Measurements from ENCODE around the gene ATF4. TPM values are rescaled to one million over a fixed set of nuclear protein-coding genes. Genes with fewer than 3 reads are reported as not detected.

The ATF4 gene, protein sequence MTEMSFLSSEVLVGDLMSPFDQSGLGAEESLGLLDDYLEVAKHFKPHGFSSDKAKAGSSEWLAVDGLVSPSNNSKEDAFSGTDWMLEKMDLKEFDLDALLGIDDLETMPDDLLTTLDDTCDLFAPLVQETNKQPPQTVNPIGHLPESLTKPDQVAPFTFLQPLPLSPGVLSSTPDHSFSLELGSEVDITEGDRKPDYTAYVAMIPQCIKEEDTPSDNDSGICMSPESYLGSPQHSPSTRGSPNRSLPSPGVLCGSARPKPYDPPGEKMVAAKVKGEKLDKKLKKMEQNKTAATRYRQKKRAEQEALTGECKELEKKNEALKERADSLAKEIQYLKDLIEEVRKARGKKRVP
- total RNA-seq, result 214 TPM
- long read RNA-seq, transcript ATF4-201 (2 exons, 2,019 nt), result minor isoform, 12 of 135 reads
- long read RNA-seq, transcript ATF4-202 (3 exons, 1,419 nt), result major isoform, 63 of 135 reads
- long read RNA-seq, partial matches to known transcripts, result 58 of 135 reads
- long read RNA-seq, other reads (novel, unspliced or antisense), result 2 of 135 reads

DNA sequence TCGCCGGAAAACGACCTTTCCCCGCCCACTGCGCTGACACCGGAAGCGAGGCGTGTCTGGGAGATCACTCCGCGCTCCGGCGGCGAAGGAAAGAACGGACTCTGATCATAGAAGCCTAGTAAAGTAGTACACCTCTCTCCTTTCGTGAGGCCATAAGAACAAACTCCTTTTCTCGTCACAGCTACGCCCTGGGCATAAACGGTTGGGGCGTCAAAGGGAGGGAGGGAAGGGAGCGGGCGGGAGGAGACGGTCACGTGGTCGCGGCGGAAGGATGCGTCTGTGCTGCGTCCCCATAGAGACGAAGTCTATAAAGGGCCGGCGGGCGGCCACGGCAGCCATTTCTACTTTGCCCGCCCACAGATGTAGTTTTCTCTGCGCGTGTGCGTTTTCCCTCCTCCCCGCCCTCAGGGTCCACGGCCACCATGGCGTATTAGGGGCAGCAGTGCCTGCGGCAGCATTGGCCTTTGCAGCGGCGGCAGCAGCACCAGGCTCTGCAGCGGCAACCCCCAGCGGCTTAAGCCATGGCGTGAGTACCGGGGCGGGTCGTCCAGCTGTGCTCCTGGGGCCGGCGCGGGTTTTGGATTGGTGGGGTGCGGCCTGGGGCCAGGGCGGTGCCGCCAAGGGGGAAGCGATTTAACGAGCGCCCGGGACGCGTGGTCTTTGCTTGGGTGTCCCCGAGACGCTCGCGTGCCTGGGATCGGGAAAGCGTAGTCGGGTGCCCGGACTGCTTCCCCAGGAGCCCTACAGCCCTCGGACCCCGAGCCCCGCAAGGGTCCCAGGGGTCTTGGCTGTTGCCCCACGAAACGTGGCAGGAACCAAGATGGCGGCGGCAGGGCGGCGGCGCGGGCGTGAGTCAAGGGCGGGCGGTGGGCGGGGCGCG is at the start of gene ATF4:
ATF4 (plus strand) TSS at position 337 of the 880 bp plus-strand sequence. CDS start 884 bp downstream, outside the sequence.
- peak; percentile 67 for ATAC-seq
- peak; percentile 96 for DNase-seq
- intact Hi-C loops (cut with micrococcal nuclease), result no loop called here

DNA sequence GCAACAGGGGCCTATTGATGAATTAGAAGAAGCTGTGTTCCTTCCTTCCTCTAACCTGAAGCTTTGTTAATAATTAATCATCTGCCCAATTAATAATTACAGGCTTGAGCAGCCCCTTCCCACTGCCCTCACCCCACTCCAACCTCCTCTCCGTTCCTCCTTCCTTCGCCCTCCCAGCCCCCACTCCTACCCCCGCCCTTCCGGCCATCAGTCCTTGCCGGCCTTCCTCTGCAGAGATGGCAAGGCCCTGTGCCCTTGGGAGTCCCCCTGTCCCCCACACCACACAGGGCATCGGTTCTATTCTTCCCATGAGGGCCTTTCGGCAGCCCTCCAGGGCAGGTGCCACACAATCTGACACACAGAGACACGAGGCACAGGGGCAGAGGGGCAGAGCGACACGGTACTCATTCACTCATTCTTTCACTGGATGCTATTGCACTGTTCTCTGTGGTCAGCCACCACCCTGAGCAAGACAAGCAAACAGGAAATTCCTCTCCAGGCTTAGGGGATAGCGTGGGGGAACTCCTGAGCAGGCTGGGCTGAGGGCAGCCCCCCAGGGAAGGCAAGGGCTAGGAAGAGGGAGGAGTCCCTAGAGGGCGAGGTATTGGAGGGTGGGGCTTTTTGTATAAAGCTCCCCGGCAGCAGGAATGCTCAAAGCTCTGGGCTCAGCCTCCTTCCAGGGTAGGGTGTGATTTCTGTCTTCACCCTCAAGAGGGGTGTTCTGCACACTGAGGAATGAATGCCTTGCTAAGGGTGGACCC is 48.8 kb upstream of the ATF4 start:
- peak; percentile 52 for DNase-seq
- intact Hi-C loops (cut with micrococcal nuclease), result no loop called here
- peak; percentile 64 for ATAC-seq

DNA sequence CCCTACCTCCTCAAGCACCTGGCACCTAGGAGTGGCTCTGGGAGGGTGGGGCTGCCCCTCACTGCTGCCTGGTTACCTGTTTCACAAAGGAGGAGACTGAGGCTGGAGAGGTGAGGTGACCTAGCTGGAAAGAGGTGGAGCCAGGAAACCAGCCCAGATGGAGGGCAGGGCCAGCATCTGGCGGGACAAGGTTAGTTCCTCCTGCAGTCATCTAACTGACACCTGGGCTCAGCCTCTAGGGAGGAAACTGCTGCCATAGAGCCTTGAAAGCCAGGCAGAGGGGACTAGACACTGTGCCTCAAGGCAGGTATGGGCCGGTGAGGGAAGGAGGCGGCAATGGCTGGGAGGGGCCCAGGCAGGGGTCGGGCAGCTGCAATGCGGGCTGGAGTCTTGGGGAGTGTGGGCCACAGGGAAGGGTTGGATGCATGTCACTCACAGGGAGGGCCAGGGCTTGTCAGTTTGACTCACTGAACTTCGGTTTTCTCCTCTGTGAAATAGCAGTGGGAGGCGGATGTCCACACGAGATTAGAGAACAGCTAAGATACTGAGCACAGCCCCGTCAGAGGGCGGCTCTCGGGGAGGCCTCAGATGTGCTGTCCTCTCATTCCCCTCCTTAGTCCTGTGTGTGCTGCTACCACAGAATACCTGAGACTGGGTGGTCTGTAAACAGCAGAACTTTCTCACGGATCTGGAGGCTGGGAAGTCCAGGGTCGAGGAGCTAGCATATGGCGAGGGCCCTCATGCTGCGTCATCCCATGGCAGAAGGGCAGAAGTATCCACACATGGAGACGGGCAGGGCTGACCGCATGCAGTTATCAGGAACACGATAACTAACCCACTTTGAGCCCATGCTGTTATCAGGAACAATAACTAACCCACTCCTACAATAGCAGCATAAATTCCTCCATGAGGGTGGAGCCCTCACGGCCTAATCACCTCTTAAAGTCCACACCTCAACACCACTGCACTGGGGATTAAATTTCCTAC is 47.5 kb upstream of the ATF4 start:
- intact Hi-C loops (cut with micrococcal nuclease), result no loop called here
- ATAC-seq (no peak), DNase-seq (no peak)

DNA sequence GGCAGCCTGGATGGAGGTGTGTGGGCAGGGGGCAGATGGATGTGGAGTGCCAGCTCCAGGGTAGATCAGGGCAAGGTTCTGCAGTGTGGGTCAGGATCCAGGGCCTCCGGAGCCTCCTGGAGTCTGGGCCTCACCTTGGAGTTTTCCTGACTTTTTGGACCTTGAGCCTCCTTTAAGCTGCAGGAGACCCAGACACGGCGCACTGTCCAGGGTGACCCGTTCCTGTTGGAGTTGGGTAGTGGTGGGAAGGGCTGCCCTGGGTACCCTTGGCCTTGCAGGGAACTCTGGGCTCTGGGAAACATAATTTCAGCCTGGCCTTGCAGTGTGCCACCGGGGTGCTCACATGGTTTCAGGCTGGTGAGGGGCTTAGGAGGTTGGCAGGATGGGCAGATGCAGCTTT is 46.5 kb upstream of the ATF4 start:
- ATAC-seq (no peak), DNase-seq (no peak)
- intact Hi-C loops (cut with micrococcal nuclease), result no loop called here

DNA sequence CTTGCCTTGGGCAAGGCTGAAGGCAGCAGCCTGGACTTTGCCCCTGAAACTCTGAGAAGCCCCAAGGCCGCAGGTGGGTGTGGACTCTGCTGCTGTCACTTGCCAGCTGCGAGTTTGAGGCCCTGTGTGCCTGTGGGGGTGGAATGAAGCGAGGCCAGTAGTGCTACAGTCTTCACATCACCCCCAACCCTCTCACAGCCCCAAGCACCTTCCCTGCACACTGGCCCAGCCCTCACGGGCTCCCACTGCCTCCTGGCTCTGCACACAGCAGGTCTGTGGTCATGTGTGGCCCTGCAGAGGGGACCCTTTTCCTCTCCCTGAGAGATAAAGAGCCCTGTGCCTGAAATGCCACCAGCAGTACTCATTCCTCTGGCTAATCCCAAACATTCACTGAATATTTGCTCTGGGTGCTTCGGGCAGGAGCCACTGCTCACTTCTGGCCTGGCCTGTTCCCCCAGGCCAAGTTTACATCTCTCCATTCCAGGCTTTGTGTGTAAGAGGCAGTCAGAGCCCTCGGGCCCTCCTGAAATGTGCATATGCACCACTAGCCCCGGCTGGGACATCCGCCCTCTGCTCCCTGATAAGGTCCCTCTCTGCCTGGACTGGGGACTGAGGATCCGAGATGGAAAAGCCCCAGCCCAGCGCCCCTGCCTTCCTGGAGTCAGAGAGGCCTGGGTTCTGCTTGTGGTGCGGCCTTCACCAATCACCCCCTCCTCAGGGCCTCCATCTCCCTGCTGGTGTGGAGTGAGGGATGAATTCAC is 45.8 kb upstream of the ATF4 start:
- ATAC-seq, result no peak
- intact Hi-C loops (cut with micrococcal nuclease), result no loop called here
- DNase-seq, result no peak

DNA sequence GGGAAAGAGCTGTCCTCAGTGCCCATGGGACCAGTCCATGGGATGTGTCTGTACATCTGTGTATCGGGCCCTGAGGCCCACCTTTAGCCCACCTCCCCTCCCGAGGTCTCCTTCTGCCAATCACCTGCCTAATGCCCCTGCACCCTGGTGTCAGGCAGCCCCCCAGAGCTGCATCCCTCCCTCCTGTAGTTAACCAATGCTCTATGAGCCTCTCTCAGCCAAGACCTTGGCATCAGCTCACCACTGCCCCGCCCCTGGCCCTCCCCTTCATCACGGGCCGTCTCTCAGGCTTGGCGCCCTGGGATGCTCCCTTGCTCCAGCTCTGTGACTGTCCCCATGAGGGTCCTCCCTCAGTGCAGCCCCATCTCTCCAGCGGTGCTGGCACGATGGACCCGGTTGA is 45.0 kb upstream of the ATF4 start:
- DNase-seq, result no peak
- peak; percentile 7 for ATAC-seq
- intact Hi-C loops (cut with micrococcal nuclease), result no loop called here

DNA sequence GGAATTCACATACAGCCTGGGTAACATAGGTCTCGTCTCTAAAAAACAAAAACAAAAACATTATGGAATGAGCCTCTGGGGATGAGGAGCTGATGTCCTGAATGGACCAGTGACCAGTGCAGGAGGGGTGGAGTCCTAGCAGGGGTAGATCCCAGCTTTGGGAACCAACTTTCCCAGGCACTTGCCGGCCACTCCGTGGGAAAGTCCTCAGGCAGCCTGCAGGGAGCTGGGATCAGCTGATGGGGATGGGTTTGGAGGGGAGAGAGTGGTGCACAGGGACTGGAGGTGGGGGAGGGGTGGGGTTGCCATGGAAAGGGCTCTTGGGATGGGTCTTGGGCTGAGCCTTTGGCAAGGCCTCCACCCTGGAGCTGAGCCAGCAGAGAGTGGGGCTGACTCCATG is 44.5 kb upstream of the ATF4 start:
- intact Hi-C loops (cut with micrococcal nuclease), result no loop called here
- peak; percentile 38 for ATAC-seq
- peak; percentile 40 for DNase-seq

DNA sequence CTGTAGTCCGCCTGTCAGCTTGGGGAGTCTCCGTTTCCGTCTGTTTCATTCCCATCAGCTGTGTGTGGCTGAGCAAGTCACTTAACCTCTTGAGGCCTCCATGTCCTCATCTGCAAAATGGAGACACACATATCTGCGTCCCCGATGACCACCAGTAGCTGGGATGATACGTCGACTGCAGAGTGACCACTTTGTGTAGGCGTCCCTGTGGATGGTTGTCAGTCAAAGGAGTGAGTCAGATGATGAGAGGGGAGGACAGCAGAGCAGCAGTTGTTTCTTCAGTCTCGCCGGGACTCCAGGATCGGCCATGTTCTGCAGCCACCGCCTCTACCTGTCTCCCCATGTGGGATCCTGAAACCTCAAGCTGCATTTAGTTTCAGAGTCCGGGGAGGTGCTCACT is 43.7 kb upstream of the ATF4 start:
- ATAC-seq (no peak), DNase-seq (no peak)
- intact Hi-C loops (cut with micrococcal nuclease), result no loop called here

DNA sequence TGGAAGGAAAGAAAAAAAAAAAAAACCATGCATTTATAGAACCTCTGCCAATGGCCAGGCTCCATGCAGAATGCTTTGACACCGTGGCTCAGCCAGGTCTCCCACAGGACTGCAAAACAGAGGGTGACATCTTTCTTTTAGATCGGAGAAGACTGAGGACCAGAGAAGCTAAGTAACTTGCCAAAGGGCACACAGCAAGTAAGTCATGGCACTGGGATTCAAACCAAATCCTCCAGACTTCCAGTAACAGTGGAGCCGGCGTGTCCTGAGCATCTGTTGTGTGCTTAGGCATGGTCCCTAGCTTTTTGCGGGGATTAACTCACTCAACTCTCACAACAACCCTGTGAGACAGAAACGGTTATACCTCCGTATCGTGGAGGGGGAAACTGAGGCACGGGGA is 42.8 kb upstream of the ATF4 start:
- ATAC-seq, result no peak
- intact Hi-C loops (cut with micrococcal nuclease), result no loop called here
- DNase-seq, result no peak

DNA sequence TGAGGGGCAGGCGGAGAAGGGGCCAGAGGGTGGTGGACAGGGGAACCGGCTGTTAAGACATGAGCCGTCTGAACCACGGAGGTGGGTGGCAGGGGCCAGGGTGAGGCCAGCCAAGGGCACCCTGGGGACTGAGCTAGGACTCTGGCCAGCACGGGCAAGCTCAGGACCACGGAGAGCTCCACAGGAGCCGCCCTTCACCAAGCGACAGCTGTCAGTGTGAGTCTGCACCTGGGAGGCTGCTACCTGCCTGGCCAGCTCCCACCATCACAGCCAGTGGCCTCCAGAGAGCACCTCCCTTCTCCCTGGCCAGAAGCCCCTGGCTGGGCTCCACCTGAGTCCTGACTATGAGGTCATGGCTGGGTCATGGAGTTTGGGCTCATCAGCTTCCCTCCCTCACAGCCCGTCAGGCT is 41.9 kb upstream of the ATF4 start:
- intact Hi-C loops (cut with micrococcal nuclease), result no loop called here
- DNase-seq (peak; percentile 59), ATAC-seq (peak; percentile 65)

DNA sequence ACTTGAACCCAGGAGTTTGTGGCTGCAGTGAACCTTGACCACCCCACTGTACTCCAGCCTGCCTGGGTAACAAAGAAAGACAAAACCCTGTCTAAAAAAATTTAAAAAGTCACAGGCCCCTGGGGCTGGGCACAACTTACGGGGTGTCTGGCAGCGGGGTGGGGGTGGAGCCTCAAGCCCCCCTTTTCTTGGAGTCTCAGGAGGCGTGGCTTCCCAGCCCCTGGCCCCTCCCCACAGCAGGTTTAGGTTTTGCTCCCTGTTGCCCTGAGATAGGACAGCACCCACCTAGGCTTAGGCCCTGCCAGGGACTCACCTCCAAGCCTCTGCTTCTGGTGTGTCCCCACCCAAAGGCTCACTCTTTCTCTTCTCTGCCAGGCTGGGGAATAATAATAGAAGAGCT is 41.1 kb upstream of the ATF4 start:
- intact Hi-C loops (cut with micrococcal nuclease), result no loop called here
- no peak for ATAC-seq
- no peak for DNase-seq

DNA sequence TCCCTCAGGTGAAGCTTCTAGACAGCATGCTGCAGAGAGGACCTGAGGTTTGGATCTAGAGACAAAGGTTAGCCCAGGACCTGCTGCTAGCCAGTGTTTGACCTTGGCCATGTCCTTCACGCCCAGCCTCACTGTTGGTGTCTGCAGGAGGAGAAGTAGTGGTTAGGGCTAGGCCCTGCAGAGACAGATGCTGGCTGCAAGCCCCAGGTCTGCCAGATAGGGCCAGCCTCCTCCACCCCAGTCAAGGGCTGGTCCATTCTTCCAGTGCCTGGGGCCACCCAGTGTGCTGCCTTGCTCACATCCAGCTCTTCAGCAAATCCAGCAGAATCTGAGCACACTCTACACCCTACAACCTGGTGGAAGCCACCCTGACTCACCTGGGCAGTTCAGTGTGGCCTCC is 39.8 kb upstream of the ATF4 start:
- intact Hi-C loops (cut with micrococcal nuclease), result no loop called here

DNA sequence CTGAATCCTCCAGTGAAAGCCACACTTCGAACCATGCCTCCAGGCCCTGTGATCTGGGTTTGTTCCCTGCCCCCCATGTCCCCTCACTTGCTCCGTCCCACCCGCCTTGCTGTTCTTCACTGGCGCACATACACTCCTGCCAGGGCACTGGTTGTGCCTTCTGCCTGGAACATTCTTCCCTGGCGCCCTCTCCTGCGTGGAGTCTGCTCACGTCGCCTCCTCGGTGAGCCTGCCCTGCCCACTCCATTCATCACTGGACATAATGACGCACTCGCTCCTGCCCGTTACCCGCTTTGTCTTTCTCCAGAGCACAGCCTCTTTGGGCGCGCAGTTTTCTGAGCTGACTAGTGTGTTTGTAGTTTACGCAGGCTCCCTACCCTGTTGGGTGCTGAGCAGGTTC is 39.3 kb upstream of the ATF4 start:
- no peak for DNase-seq
- intact Hi-C loops (cut with micrococcal nuclease), result no loop called here
- ATAC-seq, result no peak

More for the DNA sequence above, 39.8 kb upstream of the ATF4 start:
- DNase-seq (no peak), ATAC-seq (no peak)

DNA sequence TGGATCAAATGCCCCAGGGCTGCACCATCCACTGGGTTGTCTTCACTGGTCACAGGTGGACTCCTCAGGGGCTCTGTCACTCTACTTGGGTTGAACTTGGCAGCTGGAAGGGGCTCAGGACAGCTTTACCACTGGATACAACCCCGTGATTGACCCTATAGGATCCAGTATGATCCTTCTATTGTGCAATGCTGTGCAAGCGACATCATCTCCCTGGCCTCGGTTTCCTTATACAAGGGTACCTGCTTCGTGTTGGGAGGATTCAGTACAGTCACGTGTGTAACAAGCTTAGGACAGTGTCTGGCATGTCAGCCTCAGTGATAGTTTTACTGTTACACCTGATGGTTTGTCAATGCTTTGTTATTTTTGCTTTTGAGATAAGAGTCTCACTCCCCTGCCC is 38.8 kb upstream of the ATF4 start:
- intact Hi-C loops (cut with micrococcal nuclease), result no loop called here
- no peak for DNase-seq

DNA sequence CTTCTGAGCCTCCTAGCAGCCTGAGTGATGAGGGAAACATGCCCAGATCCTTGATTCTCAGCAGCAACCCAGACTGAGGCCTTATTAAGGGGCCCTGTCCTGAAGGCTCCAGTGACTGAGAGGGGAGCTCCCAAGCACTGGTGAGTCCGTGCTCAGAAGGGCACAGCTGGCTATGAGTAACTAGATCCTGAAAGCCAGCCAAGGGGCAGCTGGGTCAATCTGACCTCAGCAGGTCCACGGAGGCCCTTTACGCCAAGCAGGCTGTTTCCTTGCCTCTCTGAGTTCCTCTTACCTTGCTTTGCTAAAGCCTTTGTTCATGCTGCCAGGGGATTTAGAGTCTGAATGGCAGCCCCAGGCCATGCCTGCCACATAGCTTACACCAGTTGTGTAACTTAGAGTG is 37.6 kb upstream of the ATF4 start:
- no peak for DNase-seq
- ATAC-seq, result no peak
- intact Hi-C loops (cut with micrococcal nuclease), result no loop called here

More for the DNA sequence above, 38.8 kb upstream of the ATF4 start:
- ATAC-seq, result no peak

DNA sequence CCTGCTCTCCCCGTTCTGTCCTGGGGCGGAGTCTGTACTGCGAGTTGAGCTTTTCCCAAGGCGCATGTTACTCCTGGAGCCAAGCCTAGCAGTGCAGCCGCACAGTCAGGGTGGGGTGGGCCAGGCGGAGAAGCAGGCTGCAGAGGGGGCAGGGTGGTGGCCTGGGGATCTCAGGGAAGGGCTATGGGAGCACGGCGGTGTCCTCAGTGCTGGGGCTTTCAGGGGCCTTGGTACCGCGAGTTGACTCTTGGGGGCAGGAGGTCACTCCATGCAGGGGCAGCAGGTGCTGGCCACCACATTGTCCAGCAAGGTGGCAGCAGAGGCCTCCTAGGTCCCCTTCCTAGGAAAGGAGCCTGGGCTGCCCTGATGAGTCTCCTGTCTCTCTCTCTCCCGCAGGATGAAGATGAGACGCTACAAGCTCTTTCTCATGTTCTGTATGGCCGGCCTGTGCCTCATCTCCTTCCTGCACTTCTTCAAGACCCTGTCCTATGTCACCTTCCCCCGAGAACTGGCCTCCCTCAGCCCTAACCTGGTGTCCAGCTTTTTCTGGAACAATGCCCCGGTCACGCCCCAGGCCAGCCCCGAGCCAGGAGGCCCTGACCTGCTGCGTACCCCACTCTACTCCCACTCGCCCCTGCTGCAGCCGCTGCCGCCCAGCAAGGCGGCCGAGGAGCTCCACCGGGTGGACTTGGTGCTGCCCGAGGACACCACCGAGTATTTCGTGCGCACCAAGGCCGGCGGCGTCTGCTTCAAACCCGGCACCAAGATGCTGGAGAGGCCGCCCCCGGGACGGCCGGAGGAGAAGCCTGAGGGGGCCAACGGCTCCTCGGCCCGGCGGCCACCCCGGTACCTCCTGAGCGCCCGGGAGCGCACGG is 33.2 kb upstream of the ATF4 start:
- DNase-seq (peak; percentile 48), ATAC-seq (peak; percentile 34)
- intact Hi-C loops (cut with micrococcal nuclease), result no loop called here
